Activated T-helper 17 cell treated with anti-CD3 and anti-CD28 coated beads, Interleukin-2, amount 50 U/mL, for 72 hours (primary cell): Measurements from ENCODE around the gene P2RY4. TPM values are rescaled to one million over a fixed set of nuclear protein-coding genes. Genes with fewer than 3 reads are reported as not detected.
"Not testable (repeated sequence)": the region's sequence is repeated elsewhere in the genome, so short reads cannot be mapped to it uniquely, and the experiment has no call there.

Experiments used
- ATAC-seq: fragments of 150-1000 bp; cut with Tn5 transposase; replicated peaks from 2 replicates; pipeline ENCODE4 v1.10.0; 2021; ENCODE audit warnings: mild to moderate bottlenecking, moderate library complexity
- H3K27ac Mint-ChIP-seq: one replicate; pipeline ENCODE4 v1.8.0; 2022; ENCODE audit warnings: mixed read lengths
- H3K27me3 Mint-ChIP-seq: one replicate; pipeline ENCODE4 v1.8.0; 2022; ENCODE audit warnings: mixed read lengths
- H3K36me3 Mint-ChIP-seq: one replicate; pipeline ENCODE4 v1.8.0; 2022; ENCODE audit warnings: low read depth, mild to moderate bottlenecking, mixed read lengths
- H3K4me1 Mint-ChIP-seq: one replicate; pipeline ENCODE4 v1.8.0; 2022; ENCODE audit warnings: mixed read lengths
- H3K4me3 Mint-ChIP-seq: one replicate; pipeline ENCODE4 v1.8.0; 2022; ENCODE audit warnings: mild to moderate bottlenecking, mixed read lengths
- H3K9me3 Mint-ChIP-seq: one replicate; pipeline ENCODE4 v1.8.0; 2022; ENCODE audit warnings: mixed read lengths
- total RNA-seq, 2 donors: library from RNA; stranded (reverse); gene quantifications; one replicate each; pipeline ENCODE4 v1.2.3, GENCODE V29; 2022

P2RY4 gene
- total RNA-seq, 2 donors from 2014 or later = 0.35 to 0.85 TPM

DNA sequence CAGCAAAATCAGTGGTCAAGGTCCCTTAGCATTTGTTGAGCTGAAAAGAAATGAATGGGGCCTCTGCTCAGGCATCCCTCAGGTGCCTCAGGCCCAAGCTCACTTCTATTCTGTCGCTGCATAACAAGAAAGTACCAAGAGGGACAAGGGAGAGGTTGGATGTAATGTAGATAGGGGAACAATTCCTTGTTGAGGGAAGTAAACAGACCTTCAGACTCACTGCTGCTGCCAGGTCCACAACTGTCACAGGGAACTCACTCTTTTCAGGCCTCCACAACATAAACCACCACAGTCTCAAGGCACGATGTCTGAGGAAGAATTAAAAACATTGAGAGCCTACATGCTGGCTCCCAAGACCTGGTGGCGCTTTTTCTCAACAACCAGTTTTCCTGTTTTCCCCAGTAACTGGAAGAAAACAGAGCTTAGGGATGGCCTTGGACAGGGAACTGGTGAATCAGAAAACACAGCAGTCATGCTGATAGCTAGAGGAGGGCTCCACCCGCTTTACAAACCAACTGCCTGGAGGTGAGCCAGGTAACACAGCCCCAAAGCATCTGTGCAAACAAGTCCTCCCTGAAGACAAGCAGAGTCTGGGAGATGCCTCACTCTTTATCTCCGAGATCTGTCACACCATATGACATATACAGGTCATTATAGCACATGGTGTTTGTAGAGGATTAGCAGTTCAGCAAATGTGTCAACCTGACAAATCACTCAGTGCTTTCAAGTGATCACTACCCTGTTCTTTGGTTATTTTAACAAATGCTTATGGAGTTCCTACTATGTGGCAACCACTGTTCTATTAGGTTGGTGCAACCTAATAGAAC is 39.9 kb downstream of the P2RY4 start:
- H3K27ac Mint-ChIP-seq = no peak overlapping the region
- H3K27me3 Mint-ChIP-seq = no peaks in the 10 kb centered on the region
- no peaks in the 10 kb centered on the region for H3K4me1 Mint-ChIP-seq
- no peak overlapping the region for H3K4me3 Mint-ChIP-seq
- no peaks in the 10 kb centered on the region for H3K36me3 Mint-ChIP-seq
- no peak for ATAC-seq
- no peaks in the 10 kb centered on the region for H3K9me3 Mint-ChIP-seq

DNA sequence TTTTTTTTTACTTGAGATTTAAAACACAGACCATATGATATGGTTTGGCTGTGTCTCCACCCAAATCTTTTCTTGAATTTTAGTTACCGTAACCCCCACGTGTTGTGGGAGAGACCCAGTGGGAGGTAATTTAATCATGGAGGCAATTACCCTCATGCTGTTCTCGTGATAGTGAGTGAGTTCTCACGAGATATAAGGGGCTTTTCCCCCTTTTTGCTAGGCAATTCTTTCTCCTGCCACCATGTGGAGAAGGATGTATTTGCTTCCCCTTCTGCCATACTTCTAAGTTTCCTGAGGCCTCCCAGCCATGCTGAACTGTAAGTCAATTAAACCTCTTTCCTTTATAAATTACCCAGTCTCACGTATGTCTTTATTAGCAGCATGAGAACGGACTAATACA is 50.4 kb downstream of the P2RY4 start:
- not testable (repeated sequence) for H3K36me3 Mint-ChIP-seq, H3K4me3 Mint-ChIP-seq, ATAC-seq, H3K27me3 Mint-ChIP-seq, H3K9me3 Mint-ChIP-seq, H3K27ac Mint-ChIP-seq, H3K4me1 Mint-ChIP-seq

GRCh38 chrX:70208479-70208878 is 51.5 kb downstream of the P2RY4 start:
- Mint-ChIP-seq H3K4me1 (no peaks in the 10 kb centered on the region), H3K9me3 (no peaks in the 10 kb centered on the region), H3K27ac (no peak overlapping the region), H3K4me3 (no peak overlapping the region), H3K36me3 (no peaks in the 10 kb centered on the region), H3K27me3 (no peaks in the 10 kb centered on the region)
- ATAC-seq = no peak

Other genes with a start within 250 kb of the P2RY4 start
- gene AWAT2, start 210.3 kb downstream of the P2RY4 start, total RNA-seq = not detected
- gene OTUD6A, start 197.7 kb downstream of the P2RY4 start, total RNA-seq = not detected
- gene IGBP1, start 126.8 kb downstream of the P2RY4 start, total RNA-seq = 10 to 100 TPM; 39.1 to 64.3 TPM
- gene DGAT2L6, start 82.7 kb downstream of the P2RY4 start, total RNA-seq = under 1 TPM in 1 of 2 donors, not detected in 1; 0.22 TPM
- gene AWAT1, start 25.5 kb downstream of the P2RY4 start, total RNA-seq = not detected
- not detected for gene ARR3, start 8.1 kb upstream of the P2RY4 start, total RNA-seq
- not detected for gene RAB41, start 22.0 kb upstream of the P2RY4 start, total RNA-seq
- 10 to 100 TPM; 21.6 to 32.1 TPM for gene PDZD11, start 29.7 kb upstream of the P2RY4 start, total RNA-seq
- 10 to 100 TPM; 25.4 to 30.3 TPM for gene KIF4A, start 29.9 kb upstream of the P2RY4 start, total RNA-seq
- gene GDPD2, start 163.1 kb upstream of the P2RY4 start, total RNA-seq = under 1 TPM; 0.24 to 0.69 TPM
- 10 to 100 TPM; 17.3 to 17.6 TPM for gene DLG3, start 184.6 kb upstream of the P2RY4 start, total RNA-seq